GM12892 (cell line): ENCODE data around the gene RANBP9.

Experiments
- POLR2A ChIP-seq: IDR thresholded peaks from 2 replicates; pipeline ENCODE4 v1.6.1; 2011; ENCODE audit warnings: low read depth, low read length, control low read depth
- POLR2AphosphoS5 ChIP-seq: IDR thresholded peaks from 2 replicates; pipeline ENCODE4 v1.6.1; 2011; ENCODE audit warnings: low read depth, low read length, control low read depth

- TF ChIP-seq POLR2A (peak; percentile 82), POLR2AphosphoS5 (no peak; the same call in 1 of the 2 replicates)
Observed at GRCh38 chr6:13711733-13712598, at the start of gene RANBP9.
